GM18502 (cell line): ENCODE measurements around the gene BTAF1.
"Not testable (repeated sequence)": the region's sequence is repeated elsewhere in the genome, so short reads cannot be mapped to it uniquely, and the experiment has no call there.

Experiments used
- ATAC-seq: cut with Tn5 transposase; IDR thresholded peaks from one replicate; pipeline ENCODE4 v1.9.1; 2021; ENCODE audit warnings: mild to moderate bottlenecking; ENCODE audit not compliant: unreplicated experiment, poor library complexity

Gene BTAF1

GRCh38 chr10:91976317-91977051 lies 52.9 kb downstream of the BTAF1 start:
- ATAC-seq: no peak

- no peak for ATAC-seq
These were observed 53.9 kb downstream of the BTAF1 start for GRCh38 chr10:91977491-91977890.

GRCh38 chr10:91978585-91978984 lies 55.0 kb downstream of the BTAF1 start:
- ATAC-seq: no peak

GRCh38 chr10:91980319-91980718 lies 56.7 kb downstream of the BTAF1 start:
- ATAC-seq: no peak

- ATAC-seq: no peak
These were observed 59.8 kb downstream of the BTAF1 start for GRCh38 chr10:91983416-91983815.

- ATAC-seq: no peak
These were observed 63.9 kb downstream of the BTAF1 start for GRCh38 chr10:91987397-91988037.

GRCh38 chr10:91992031-91992430 lies 68.5 kb downstream of the BTAF1 start:
- ATAC-seq: no peak

- ATAC-seq: no peak
These were observed 72.7 kb downstream of the BTAF1 start for GRCh38 chr10:91996266-91996665.

- ATAC-seq: no peak
These were observed 78.0 kb downstream of the BTAF1 start for GRCh38 chr10:92001581-92001980.

- no peak for ATAC-seq
These were observed 78.4 kb downstream of the BTAF1 start for GRCh38 chr10:92001995-92002394.

GRCh38 chr10:92003258-92003657 lies 79.7 kb downstream of the BTAF1 start:
- ATAC-seq: no peak

GRCh38 chr10:92005978-92006377 lies 82.4 kb downstream of the BTAF1 start:
- no peak for ATAC-seq

GRCh38 chr10:92009445-92009844 lies 85.9 kb downstream of the BTAF1 start:
- ATAC-seq: no peak

- no peak for ATAC-seq
These were observed 86.6 kb downstream of the BTAF1 start for GRCh38 chr10:92010047-92010735.

GRCh38 chr10:92011560-92012214 lies 88.1 kb downstream of the BTAF1 start:
- ATAC-seq: no peak

GRCh38 chr10:92014620-92015019 lies 91.0 kb downstream of the BTAF1 start:
- no peak for ATAC-seq

- no peak for ATAC-seq
These were observed 101.1 kb downstream of the BTAF1 start for GRCh38 chr10:92024700-92025099.

- not testable (repeated sequence) for ATAC-seq
These were observed 101.8 kb downstream of the BTAF1 start for GRCh38 chr10:92025340-92025739.

- no peak for ATAC-seq
These were observed 103.6 kb downstream of the BTAF1 start for GRCh38 chr10:92027141-92027540.

- ATAC-seq: no peak
These were observed 108.0 kb downstream of the BTAF1 start for GRCh38 chr10:92031580-92031979.

- ATAC-seq: not testable (repeated sequence)
These were observed 109.5 kb downstream of the BTAF1 start for GRCh38 chr10:92033070-92033469.
